Activated CD4-positive, alpha-beta T cell treated with anti-CD3 and anti-CD28 coated beads, Interleukin-2, Interleukin-6, amounts not matched to agents 100 ng/mL and 50 ng/mL, durations not matched to agents 16 hours and 8 hours (primary cell): Measurements from ENCODE around the gene ZMAT3.
"Not testable (repeated sequence)": the region's sequence is repeated elsewhere in the genome, so short reads cannot be mapped to it uniquely, and the experiment has no call there.

Source experiments
- DNase-seq: peaks from one replicate; pipeline ENCODE4 v3.0.0-alpha.2; 2020

Gene ZMAT3, protein sequence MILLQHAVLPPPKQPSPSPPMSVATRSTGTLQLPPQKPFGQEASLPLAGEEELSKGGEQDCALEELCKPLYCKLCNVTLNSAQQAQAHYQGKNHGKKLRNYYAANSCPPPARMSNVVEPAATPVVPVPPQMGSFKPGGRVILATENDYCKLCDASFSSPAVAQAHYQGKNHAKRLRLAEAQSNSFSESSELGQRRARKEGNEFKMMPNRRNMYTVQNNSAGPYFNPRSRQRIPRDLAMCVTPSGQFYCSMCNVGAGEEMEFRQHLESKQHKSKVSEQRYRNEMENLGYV

GRCh38 chr3:179071323-179072099 is at the start of gene ZMAT3:
Gene ZMAT3 (minus strand): TSS chr3:179071809. CDS start chr3:179067752, 4,057 bp downstream.
- DNase-seq = peak; percentile 90

- DNase-seq = no peak
These were observed 45.2 kb upstream of the ZMAT3 start for GRCh38 chr3:179116816-179117215.

GRCh38 chr3:179115444-179115843 is 43.8 kb upstream of the ZMAT3 start:
- not testable (repeated sequence) for DNase-seq

GRCh38 chr3:179113903-179114302 is 42.3 kb upstream of the ZMAT3 start:
- no peak for DNase-seq

DNA sequence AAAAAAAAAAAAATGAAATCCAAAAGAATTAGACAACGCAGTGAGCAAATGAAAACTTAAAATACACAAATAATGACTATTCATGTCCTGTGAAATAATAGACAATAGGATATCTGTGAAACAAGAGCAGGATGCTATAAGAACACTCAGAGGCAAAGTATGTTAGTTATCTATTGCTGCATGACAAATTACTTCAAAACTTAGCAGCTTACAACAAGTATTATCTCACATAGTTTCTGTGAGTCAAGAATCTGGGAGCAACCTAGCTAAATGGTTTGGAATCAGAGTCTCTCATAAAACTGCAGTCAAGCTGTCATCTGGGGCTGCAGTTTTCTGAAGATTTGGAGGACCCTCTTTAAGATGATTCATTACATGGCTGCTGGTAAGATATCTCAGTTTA is 36.5 kb upstream of the ZMAT3 start:
- no peak for DNase-seq

DNA sequence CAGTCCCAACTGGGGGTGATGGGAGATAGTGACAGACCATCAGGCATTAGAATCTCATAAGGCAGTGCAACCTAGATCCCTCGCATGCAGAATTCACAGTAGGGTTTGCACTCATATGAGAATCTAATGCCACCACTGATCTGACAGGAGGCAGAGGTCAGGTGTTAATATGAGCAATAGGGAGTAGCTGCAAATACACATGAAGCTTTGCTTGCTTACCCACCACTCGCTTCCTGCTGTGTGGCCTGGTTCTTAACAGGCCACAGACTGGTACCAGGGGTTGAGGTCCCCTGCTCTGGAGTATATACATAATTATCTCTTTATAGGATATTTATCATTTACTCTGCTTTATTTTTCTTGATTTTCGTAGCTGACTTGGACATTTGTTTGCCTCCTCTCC is 36.0 kb upstream of the ZMAT3 start:
- DNase-seq = no peak

- no peak for DNase-seq
These were observed 34.3 kb upstream of the ZMAT3 start for GRCh38 chr3:179105881-179106280.

DNA sequence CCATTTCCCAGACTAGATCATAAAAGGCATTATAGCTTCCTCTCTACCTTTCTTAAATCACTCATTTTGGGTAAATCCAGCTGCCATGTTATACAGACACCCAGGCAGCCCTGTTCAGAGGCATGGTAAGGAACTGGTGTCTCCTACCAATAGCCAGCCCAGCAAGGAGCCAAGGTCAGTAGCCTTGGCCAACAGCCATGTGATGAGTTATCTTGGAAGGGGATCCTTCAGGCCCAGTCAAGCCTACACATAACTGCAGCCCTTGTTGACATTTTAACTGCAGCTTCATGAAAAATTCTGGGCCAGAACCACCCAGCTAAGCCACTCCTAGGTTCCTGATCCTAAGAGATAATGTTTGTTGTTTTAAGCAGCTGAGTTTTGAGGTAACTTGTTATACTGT is 29.0 kb upstream of the ZMAT3 start:
- no peak for DNase-seq

DNA sequence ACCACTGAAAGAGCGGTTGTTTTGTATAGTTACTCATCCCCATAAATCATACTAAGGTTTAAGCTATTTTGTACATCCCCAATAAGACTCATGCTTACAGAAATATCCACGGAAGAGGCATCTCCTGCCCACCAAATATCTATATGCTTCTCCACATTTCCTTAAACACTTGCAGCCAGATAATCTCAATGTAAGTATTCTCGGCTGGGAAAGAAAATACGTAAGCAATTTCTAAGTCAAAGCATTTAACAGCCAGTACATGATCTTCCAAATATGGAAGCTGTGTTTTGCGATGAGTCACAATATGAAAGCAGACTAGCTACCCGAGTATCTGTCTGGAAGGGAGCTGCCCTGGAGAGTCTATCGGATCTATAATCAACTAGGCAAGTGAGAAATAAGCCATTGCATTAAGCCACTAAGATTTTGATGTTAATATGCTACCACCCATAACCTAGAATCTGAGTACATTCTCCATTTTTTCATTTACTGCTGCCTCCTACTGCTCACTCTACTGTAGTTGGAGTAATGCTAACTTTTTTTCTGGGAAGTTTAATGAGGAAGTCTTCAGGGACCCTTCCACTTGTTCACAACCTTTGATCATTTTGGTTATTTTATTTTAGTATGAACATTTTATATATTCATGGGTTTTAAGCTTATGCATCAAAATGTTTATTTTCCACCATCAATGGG is 26.9 kb upstream of the ZMAT3 start:
- no peak for DNase-seq

DNA sequence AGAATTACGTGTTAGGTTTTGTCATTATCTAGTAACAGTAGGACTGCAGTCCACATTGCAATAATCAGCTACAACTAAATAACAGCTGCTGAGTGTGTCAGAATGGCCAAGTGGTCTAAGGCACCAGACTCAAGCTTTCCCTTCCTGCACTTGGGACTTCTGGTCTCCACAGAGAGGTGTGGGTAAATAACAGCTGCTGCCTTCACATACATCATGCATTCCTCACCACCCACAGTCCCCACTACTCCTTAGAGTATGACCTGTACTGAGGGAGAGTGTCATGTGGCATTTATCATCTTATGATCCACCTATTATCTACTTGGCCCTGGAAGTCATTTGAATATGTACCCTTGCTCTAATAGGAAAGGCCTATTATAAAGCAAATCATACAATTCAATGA is 22.2 kb upstream of the ZMAT3 start:
- no peak for DNase-seq

DNA sequence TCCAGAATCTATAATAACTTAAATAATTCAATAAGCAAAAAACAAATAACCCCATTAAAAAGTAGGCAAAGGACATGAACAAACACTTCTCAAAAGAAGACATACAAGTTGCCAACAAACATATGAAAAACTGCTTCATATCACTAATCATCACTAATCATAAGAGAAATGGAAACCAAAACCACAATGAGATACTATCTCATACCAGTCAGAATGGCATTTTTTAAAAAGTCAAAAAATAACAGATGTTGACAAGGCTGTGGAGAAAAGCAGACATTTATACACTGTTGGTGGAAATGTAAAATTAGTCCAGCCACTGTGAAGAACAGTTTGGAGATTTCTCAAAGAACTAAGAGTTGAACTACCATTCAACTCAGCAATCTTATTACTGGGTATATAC is 19.5 kb upstream of the ZMAT3 start:
- peak; percentile 38 for DNase-seq

- DNase-seq = no peak
These were observed 16.7 kb upstream of the ZMAT3 start for GRCh38 chr3:179088306-179088705.

DNA sequence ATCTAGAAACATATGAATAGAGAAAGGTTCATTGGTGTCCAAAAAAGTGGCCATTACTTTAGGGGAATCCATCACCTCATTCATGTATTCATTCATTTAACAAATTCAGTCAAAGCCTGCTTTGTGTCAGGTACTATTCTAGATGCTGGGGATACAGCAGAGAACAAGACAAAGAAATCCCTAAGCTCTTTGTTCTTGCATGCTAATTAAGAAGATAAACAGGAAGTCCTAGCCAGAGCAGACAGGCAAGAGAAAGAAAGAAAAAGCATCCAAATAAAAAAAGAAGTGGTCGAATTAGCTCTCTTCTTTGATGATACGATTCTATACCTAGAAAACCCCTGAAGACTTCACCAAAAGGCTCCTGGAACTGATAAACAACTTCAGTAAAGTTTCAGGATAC is 12.4 kb upstream of the ZMAT3 start:
- DNase-seq = no peak

GRCh38 chr3:179082416-179082815 is 10.8 kb upstream of the ZMAT3 start:
- DNase-seq = no peak

GRCh38 chr3:179081885-179082284 is 10.3 kb upstream of the ZMAT3 start:
- no peak for DNase-seq

DNA sequence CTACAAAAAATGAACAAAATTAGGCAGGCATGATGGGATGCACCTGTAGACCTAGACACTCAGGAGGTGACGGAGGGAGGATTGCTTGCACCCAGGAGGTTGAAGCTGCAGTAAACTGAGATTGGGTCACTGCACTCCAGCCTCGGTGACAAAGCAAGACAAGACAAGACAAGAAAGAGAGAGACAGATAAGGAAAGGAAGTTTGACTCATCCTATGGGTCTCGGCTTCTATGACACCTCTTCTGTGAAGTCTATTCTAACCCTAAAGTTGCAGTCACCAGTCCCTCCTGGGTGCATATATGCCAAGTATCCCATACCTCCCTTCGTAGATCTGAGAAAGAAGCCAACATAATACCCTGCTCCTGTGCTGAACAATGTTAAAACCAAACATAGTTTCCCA is 7.9 kb upstream of the ZMAT3 start:
- DNase-seq = peak; percentile 9

DNA sequence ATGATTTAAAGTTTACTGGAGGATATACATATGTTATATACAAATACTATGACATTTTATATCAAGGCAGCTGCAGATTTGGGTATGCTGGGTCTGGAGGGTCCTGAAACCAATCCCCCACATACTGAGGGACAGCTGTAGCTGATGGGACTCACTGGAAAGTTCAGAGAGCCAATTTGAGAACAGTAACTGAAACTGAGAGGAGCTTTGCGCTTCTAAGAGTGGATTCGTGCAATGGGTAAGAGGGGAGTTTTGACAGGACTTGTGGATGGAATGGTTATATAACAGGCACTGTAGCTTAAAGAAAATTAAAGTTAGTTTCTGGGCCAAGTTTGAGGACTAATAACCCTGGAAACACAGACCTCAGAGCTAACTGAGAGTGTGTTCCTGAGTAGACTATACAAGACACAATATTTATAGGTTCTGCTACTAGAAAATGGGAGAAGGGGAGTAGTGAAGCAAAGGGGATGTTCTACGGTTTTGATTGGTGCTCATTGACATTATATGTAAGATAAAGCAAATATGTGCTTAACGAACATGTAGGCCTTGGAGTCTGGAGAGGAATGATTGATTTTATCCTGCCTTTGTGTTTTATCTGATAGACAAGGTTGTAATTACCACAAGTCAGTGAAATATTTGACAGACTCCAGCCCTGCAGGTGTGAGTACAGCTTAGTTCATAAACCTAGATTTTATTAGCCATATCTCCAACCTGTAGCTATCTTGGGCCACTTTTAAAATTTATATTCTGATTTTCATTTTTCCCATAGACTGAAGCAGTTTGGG is 4.8 kb upstream of the ZMAT3 start:
- no peak for DNase-seq

DNA sequence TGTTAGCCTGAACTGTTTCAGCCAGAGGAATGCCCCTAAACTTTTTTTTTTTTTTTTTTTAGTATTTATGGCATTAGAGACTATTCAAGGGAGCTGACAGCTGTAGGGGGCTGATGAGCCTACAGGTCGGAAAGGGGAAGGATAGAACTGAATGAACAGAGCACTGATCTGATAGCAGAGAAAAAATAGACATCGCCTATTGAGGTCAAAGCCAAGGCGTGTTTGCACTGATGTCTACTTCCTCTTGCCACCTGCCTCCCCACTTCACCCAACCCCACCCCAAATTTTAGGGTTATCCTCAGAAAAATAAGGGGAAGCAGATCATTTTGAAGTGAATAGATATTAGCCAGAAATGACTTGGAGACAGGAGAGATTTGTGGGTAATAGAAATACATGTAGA is 3.0 kb upstream of the ZMAT3 start:
- no peak for DNase-seq

DNA sequence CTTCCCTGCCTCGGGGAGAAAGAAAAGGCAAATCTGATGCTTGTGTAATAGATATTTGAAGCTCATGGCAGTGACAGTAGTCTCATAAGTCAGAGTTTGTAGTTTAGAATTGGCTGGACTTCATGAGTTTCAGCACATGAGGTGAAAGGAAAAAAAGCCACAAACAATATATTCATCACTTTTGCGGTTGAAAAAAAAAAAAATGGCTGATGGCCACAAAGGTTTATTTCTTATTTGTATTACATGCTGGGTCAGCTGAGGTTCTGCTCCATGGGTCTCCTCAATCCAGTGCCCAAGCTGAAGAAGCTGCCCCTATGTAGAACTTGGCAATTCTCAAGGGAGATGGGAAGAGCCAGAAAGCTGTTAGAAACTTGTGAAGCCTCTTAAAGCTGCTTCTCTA is 2.2 kb upstream of the ZMAT3 start:
- no peak for DNase-seq

GRCh38 chr3:179072100-179072438 is 460 bp upstream of the ZMAT3 start:
- peak; percentile 63 for DNase-seq

DNA sequence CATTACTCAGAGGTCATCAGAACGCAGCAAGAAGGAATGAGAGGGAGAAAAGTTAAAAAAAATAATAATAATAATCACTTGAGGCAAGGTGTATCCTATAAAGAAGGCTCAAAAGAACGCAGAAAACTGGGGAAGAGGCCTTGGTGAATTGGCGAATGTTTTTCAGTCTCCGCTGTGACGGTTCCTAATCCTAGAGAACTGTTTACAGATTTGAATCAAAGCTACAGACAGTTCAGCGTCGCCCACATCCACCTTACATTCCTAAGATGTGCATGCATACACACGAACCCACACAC is 634 bp downstream of the ZMAT3 start:
- no peak for DNase-seq

DNA sequence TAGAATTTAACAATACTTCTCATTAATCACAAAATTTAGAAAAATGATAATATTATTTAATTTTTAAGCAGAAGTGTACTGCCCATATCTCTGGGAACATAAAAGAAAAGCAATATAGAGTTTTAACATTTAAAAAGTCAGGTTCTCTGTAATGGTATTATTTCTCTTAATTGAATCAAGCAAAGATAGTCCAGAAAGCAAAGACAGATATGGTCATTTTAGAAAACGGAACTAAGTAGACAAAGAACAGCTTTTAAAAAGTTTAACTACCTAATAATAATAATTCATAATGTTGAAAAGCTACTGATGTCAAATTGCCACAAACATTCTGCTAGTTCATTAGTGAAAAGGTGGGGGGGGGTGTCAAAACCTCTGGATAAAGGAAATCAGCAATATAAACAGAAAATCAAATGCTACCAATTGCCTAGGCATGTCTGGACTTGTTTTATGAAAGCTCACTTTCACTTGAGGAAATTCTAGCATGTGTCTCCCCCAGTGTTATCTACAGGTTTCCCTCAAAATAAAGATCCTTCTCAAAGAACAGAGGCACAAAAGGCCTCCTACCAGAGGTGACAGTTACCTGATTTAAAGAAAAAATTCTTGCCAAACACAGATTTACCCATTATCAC is 1.7 kb downstream of the ZMAT3 start:
- no peak for DNase-seq
